Hypothalamus (tissue), 51 donors: ENCODE measurements around the gene DSTN.

ENCODE experiments used
- DNase-seq, 51 donors: peaks; one replicate each; lab custom pipeline; 2025; lab: John Stamatoyannopoulos, UW

DSTN gene

DNA sequence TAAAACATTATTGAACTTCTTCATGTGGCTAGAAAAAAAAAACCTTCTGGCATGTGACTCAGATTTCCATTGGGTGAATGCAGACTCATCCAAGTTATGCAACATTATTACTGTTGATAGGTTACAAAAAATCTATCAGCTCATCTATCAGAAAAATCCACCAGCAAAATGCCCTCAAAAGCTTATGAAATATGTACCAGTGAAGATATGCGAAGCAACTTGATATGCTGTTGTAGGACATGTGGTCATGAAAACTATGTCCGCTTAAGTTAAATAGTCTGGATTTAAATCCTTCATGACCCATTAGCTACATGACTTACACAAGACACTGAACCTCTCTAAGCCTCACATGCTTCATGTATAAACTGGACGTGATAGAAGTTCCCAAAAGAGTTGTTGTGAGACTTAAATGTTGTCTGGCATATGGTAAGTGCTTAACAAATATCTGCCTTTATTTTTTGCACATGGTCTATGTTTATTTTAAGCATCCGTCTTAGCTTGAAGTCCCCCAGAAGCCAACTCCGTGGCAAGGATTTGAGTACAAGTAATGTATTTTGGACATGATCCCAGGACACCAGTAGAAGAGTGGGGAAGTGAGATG lies 26.2 kb upstream of the DSTN start:
- no peak for DNase-seq

DNA sequence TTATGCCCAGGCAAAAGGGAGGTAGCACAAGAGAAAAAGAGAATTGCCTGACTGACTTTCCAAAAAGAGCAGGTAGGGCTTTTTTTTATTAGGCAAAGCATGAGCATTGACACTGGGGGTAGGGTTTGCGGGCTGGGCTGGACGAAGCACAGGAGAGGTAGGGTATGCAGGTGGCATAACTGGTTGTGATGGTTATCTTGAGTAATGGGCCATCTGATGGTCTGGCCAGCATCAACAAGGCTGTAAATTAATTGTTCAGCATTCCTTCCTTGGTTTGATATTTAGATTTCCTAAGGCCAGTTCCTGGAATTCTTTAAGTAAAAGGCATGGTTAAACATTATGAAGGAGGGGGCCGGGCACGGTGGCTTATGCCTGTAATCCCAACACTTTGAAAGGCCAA lies 24.7 kb upstream of the DSTN start:
- no peak for DNase-seq

DNA sequence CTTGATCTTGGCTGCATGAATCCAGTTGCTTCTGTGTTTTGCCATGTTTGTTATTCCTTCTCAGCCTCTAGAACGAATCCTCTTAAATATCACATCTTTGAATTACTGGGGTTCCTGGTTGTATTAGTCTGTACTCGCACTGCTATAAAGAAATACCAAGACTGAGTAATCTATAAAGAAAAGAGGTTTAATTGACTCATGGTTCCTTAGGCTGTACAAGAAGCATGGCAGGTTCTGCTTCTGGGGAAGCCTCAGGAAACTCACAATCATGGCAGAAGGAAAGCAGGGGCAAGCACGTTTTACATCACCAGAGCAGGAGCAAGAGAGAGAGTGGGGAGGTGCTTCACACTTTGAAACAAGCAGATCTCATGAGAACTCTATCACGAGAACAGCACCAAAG lies 20.7 kb upstream of the DSTN start:
- no peak for DNase-seq

DNA sequence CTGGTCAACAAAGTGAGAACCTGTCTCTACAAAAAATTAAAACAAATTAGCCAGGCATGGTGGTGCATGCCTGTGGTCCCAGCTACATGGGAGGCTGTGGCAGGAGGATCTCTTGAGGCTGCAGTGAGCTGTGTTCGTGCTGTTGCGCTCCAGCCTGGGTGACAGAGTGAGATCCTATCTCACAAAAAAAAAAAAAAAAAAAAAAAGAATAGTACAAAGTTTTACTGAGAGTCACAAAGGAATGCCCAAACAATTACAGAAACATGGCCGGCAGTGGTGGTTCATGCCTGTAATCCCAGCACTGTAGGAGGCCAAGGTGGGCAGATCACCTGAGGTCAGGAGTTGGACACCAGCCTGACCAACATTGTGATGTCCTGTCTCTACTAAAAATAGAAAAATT lies 14.8 kb upstream of the DSTN start:
- DNase-seq = no peak

DNA sequence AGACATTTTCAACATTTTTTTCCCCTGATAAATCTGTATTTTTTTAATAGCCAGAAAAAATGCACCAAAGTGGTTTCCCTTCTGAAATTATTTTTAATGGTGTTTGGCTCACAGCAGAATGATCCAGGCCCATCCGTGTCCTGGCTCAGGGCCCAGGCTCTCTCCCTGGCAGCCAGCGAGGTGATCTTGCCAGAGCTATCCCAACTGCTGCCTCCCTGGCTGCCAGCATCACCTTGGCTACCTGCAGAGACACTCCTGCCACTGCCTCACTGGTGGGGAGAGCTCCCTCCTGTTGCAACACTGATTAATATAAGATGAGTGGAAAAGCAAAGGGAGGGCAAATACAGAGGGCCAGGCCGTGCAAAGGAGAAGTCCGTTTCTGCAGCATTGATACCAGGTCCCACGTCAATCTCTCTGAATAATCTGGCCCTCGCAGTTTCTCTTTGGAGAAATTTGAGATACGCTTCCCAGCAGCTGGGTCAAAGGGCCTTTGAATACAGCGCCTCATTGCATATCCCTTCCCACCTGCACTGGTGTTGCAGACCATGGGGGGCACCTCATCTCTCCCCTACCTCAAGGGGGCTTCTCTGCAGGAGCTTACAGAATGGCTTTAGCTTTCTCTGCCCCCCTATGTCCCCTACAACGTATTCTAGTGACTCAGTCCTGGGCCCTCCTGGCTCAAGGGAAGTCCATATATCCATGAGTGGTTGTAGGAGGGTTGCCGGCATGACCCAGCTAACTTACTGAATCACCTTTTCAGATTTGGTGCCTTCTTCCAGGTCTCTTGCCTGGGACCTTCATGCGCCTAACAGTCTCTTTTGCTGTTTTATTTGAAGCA lies 12.8 kb upstream of the DSTN start:
- DNase-seq = peak in 15 of 51 donors; percentile 3 to 44 (median 12)

DNA sequence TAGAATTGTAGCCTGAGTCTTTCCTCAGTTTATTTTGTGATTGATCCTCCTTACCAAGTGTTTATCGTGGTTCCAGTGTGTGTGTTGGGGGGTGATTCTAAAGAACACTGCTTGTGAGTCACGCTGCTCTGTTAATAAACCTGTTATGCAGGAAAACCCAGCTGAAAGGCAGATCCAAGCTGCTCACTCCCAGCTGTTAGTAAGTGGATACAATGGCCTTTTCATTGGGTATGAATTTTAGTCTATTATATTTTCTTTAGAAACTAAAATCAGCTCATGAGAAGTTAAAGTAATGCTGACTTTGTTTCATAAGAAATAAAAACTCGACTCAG lies 12.2 kb upstream of the DSTN start:
- no peak for DNase-seq

DNA sequence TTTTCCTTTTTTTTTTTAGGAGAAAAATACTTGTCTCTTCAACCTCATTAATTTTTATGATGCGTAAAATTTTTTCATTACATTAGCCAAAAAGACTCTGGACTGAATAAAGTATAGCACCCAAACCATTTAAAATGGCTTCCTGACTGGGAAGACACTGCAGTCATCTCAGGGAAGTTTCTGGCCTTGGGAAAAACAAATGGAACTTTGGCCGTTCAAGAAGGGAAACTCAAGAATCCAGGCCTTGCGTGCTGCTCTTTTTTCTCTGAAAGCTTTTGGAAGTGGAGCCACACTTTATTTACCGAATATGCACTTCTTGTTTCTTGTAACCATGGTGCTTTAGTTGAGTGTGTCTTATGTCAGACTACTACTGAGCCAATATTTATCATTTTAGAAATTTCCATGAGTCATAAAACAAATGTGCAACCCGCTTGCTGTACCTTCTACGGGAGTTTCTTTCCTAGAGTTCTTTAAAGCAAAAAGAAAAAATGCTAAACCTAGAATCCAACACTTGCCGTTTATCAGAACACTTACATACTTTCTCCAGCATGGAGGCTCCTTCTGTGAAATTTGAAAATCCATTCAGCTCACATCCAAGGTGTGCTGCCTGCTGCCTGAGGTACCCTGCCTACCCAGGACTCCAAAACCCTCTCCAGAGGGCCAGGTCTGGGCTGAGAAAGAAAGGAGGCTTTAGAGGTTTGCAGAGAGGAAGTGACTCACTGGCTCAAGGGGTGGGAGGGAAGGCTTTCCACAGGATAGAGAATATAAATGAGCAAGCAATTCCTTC lies 11.5 kb upstream of the DSTN start:
- peak in 1 of 51 donors; percentile 4 for DNase-seq

DNA sequence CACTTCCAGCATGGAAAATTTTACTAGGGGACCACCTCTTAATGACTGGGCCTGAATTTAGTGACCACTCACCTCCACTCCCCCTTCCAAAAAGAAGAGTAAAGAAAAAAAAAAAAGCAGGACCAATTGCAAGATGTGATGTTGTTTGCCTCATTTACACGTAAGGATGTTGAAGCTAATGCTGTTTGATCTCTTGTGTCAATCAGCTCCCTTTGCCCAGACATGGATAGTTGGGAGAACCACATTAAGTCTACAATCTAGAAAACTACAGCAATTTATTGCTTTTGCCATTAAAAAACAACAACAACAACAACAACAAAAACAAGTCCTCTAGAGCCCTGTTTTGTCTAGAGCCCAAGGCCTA lies 11.0 kb upstream of the DSTN start:
- DNase-seq = no peak

DNA sequence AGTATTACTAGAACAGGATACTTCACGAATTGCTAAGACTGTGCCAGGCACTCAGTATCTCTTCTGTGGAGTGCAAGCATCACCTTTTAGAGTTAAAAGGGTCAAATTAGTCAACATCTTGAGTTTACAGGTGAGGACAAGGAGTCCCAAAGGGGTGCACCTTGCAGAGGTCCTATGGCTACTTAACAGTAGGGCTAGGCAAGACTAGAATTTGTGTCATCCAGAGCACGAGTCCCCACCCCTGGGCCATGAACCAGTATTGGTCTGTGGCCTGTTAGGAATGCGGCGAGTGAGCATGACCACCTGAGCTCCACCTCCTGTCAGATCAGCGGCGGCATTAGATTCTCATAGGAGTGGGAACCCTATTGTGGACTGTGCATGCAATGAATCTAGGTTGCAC lies 10.5 kb upstream of the DSTN start:
- DNase-seq = no peak

DNA sequence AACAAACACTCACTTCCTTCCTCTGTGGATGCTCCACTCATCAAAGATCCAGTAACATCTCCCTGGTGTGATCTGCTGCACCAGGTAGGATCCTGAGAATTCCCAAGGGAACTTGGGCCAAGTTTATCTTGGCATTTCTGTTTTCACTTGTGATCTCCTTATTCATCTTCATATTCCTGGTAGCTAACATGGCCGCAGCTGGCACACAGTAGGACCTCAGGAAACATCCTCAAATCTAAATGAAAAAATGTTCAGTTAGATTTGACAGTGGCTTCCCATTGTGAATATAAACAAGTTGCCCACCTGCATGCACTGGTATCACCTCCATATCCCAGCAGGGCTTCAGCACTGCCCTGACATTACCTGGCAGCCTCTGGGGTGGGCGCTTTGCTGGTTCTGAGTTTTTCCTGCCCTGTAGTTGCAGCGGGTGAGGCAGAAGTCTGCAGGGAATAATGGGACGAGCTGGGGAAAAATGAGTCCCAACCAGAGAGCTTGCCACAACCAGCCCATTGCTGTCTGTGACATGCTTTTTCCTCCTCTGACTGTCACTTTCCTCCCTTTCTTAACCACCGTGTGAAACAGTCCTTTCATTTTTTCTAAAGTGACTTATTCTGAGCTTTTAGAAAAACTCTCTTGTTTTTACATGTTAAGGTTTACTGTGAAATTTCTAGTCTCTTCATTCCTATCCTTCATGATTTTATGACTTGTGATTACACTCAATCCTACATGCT lies 9.4 kb upstream of the DSTN start:
- DNase-seq = no peak

DNA sequence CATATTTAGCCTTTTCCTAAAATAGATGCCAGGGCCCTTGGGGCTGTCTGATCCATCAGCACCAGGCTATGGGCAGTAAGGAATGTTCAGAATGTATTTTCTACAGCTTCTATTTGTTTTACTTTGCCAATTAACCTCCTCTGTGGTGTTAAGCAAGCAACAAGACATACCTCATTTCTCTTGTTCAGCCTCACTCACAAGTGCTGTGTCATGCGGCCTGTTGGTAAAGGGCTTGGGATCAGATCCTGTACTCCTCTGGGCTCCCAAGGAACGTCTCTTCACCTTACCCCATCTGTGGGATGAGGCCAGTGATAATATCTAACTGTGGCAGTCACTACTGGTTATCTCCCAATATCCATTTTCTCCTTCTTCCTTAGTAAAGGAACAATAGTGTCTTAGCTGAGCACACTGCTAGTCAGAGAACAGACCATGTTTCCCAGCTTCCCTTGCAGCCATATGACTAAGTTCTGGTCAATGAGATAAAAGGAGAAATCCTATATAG lies 7.0 kb upstream of the DSTN start:
- DNase-seq = no peak

DNA sequence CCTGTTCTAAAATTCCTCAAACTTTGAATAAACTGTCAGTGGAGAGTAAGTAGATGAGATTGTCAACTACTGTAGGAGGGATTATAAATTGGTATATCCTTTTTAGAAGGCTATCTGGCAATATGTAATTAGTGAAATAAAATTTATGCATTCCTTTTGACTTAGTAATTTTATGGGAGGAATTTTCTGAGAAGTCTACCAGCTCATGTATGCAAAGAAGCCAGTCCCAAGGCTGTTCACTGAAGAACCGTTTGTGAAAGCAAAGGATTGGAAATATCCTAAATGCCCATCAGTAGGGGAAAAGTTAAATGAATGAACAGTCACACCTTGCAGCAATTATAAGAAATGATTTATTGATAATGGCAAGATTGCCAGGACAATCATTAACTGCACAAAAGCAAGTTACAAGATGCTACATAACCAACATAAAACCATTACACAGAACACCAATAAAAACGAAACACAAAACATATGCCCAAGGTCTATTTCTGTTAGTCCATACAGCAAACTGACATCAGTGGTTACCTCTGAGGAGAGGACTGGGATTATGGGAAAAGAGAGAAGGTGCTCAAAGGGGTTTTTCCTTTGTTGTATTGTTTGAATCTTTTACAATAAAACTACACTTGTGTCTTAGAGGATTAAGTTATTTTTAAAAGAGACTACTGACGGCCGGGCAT lies 4.6 kb upstream of the DSTN start:
- no peak for DNase-seq

DNA sequence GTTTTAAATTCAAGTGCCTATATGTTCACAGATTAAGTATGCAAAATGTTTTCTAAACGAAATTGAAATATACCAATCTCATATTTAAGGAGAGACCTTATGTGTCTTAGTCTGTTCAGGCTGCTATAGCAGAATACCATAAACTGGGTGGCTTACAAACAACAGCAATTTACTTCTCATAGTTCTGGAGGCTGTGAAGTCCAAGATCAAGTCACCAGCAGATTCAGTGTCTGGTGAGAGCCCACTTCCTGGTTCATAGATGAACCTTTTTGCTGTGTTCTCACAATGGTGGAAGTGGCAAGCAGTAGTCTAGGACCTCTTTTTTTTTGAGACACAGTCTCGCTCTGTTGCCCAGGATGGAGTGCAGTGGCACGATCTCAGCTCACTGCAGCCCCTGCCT lies 3.5 kb upstream of the DSTN start:
- DNase-seq = no peak

DNA sequence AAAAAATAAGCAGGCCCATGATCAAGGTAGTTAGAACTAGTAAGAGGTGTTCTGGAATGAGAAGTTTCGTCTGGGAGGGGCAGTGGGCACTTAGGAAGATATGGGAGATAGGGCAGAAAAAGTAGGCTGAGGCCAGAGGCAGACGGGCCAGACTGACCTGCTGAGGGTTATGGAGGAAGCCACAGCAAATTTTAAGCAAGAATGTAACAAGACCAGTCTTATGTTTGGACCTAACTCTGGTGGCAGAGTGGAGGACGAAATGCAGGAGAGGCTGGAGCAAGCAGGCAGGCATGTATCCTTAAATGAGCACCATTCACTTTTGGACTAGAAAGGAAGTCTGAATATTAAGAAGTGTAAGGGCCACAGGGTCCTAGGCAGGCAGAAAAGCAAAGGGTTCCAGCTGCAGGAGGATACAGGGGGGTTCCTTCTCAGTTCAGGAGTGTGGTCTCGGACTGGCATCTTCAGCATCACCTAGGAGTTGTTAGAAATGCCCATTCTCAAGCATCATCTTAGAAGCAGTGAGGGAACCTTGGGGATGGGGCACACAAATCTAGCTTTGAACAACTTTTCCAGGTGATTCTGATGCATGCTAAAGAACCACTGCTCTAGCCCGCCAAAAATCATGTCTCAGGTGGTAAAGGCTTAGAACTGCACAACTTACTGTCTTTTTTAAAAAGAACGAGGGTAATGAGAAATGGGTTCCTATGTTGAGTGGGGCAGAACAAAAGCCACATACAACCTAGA lies 1.7 kb upstream of the DSTN start:
- DNase-seq = no peak

DNA sequence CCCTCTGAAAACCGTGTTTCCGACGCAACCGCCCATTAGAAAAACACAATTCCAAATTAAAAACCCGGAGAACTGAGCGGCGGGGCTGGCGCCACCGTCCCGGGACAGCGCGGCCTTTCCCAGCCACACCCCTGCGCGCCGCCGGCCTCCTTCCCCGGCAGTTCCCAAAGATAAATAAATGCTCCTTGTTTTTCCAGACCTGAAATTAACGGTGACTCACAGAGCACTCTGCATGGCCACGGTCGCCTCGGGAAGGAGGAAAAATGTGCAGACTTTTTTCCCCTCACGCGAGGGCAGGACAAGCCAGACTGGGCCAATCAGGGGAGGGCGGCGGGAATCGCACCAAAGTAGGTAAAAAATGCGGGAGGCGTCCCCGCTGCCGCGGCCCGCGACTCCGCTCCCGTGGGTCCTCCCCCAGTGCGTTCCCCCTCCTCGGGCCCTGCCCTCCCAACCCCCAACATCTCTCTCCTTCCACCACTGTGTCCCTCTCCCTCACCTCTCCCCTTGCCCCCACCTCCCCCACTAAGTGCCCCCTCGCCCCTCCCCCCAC lies 828 bp upstream of the DSTN start:
- peak in 36 of 51 donors; percentile 5 to 70 (median 29) for DNase-seq

DNA sequence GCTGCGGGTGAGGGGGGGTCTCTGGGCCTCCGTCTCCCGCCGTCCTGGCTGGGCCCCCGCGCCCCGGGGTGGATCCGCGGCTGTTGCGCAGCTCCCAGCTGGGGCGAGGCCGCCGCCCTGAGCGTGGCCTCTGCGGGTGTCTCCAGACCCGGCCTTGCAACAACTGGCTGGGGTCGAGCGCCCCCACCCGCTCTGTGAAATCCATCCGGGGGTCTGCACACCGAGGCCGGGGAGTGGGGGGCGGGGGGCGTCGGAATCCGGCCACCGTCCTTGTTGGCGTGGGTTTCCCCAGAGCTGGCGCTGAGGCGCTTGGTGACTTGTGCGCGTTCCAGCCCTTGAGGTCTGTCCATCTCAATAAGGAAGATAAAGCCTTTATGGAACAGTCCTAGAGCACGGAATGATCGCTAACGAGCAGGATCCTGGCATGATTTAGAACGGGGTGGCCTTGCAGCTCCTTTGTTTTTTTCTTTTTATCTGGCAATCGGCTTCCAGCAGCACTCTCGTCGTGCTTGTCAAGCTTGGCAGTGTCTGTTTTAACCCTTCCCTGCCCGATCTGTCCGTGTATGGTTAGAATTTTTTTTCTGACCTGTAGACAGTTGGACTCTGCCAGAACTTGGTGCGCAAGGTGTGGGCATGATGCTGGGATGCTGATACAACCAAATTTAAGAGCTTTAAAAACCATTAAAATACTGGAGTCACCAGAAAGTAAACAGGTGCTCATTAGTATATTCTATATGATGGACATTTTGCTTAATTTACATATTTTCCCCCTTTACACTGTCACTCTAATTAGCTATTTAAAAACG lies 675 bp downstream of the DSTN start:
- peak in 36 of 51 donors; percentile 30 to 83 (median 55) for DNase-seq

DNA sequence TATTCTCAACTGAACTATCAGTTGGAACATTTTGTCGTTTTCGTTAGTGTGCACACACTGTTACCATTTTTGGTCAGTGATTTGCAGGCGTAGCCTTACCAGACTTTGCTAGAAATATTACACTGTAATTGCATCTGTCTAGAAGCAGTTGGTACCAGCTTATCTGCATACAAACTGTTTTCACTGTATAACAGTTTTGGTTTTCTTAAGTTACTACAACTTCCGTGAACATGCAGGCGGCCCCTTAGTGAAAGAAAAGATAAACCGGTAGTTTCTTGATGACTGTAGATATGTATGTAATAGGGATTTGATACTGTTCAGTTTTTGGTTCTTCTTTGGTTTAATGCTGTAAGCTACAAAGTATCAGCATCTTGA lies 1.3 kb downstream of the DSTN start:
- DNase-seq = no peak

DNA sequence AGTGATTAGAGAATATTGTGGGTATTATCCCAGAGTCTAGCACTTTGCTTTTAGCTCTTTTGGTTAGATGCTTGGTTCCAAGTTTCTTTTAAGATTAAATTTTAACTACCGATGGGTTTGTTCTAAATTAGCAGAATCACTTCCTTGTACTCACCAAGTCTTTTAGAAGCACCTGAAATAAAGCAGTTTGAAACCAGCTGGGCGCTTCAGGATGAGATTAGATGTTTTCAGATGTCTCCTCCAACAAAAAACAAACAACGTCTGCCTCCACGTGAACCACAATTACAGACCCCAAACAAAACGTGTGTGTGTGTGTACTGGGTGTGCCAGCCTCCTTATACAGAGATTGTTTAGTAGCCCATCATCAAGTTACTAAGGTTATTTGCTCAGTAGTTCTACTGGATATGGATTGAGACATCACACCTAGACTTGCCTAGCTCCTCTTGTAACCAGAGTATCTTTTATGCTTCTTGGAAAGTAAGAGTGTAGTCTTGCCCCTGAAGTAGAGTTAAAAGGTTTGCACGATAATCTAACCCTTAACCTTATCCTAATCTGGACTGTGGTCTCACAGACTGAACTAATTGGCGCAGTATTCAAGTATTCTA lies 2.3 kb downstream of the DSTN start:
- DNase-seq = no peak
